WTC11 (cell line): ENCODE measurements around the gene RSPH1.

Experiments used
- ETV6 ChIP-seq: sonication (generic); formaldehyde crosslinking; IDR thresholded peaks from 2 replicates; pipeline ENCODE4 v1.8.1; 2022; ENCODE audit warnings: mild to moderate bottlenecking, missing genetic modification reagents
- TEAD1 ChIP-seq: sonication (generic); formaldehyde crosslinking; IDR thresholded peaks from 2 replicates; pipeline ENCODE4 v1.8.0; 2022; ENCODE audit warnings: mild to moderate bottlenecking, missing genetic modification reagents
- TEAD4 ChIP-seq: sonication (generic); formaldehyde crosslinking; IDR thresholded peaks from 2 replicates; pipeline ENCODE4 v1.8.0; 2022; ENCODE audit warnings: mild to moderate bottlenecking, missing genetic modification reagents
- TF ChIP-seq, protein P1 (sequence below): sonication (generic); formaldehyde crosslinking; IDR thresholded peaks from 2 replicates; pipeline ENCODE4 v1.8.1; 2023; ENCODE audit warnings: mild to moderate bottlenecking, moderate library complexity, missing genetic modification reagents
- TF ChIP-seq, protein P2 (sequence below): fragments of 200-600 bp; IDR thresholded peaks from 2 replicates; pipeline ENCODE4 v1.8.0; 2022; ENCODE audit warnings: antibody characterized with exemption
- TF ChIP-seq, protein P3 (sequence below): sonication (generic); formaldehyde crosslinking; IDR thresholded peaks from 2 replicates; pipeline ENCODE4 v1.8.0; 2023; ENCODE audit warnings: missing genetic modification reagents

DNA sequence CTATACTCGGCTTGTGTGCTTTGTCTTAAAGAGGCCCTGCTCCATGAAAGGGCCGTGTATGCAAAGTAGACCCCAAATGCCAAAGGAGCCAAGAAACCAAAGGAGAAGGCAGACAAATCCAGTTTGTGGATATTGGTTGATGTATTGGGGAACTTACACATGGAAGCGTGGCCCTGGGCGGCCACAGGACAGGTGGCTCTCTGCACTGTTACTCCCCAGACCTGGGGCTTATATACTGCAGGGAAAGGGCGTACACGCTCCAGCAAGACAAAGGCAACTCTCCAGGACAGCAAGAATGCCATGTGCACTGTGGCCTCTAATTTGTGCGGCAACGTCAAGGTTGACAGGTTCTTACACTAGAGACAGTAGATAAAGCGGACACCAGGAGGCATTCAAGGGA is 24.8 kb downstream of the RSPH1 start:
- TF ChIP-seq, protein P1, sequence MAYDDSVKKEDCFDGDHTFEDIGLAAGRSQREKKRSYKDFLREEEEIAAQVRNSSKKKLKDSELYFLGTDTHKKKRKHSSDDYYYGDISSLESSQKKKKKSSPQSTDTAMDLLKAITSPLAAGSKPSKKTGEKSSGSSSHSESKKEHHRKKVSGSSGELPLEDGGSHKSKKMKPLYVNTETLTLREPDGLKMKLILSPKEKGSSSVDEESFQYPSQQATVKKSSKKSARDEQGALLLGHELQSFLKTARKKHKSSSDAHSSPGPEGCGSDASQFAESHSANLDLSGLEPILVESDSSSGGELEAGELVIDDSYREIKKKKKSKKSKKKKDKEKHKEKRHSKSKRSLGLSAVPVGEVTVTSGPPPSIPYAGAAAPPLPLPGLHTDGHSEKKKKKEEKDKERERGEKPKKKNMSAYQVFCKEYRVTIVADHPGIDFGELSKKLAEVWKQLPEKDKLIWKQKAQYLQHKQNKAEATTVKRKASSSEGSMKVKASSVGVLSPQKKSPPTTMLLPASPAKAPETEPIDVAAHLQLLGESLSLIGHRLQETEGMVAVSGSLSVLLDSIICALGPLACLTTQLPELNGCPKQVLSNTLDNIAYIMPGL (CRISPR knock-in tag): no peak
- TF ChIP-seq, protein P2, sequence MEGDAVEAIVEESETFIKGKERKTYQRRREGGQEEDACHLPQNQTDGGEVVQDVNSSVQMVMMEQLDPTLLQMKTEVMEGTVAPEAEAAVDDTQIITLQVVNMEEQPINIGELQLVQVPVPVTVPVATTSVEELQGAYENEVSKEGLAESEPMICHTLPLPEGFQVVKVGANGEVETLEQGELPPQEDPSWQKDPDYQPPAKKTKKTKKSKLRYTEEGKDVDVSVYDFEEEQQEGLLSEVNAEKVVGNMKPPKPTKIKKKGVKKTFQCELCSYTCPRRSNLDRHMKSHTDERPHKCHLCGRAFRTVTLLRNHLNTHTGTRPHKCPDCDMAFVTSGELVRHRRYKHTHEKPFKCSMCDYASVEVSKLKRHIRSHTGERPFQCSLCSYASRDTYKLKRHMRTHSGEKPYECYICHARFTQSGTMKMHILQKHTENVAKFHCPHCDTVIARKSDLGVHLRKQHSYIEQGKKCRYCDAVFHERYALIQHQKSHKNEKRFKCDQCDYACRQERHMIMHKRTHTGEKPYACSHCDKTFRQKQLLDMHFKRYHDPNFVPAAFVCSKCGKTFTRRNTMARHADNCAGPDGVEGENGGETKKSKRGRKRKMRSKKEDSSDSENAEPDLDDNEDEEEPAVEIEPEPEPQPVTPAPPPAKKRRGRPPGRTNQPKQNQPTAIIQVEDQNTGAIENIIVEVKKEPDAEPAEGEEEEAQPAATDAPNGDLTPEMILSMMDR: no peak
- TF ChIP-seq TEAD4: no peak
- no peak for TF ChIP-seq ETV6 (CRISPR knock-in tag)
- TF ChIP-seq TEAD1: no peak
- TF ChIP-seq, protein P3, sequence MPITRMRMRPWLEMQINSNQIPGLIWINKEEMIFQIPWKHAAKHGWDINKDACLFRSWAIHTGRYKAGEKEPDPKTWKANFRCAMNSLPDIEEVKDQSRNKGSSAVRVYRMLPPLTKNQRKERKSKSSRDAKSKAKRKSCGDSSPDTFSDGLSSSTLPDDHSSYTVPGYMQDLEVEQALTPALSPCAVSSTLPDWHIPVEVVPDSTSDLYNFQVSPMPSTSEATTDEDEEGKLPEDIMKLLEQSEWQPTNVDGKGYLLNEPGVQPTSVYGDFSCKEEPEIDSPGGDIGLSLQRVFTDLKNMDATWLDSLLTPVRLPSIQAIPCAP: no peak
